Caco-2 (cell line): Measurements from ENCODE around the gene CD82. TPM values are rescaled to one million over a fixed set of nuclear protein-coding genes. Genes with fewer than 3 reads are reported as not detected.

Experiments
- BruUV-seq: library from RNA; stranded (reverse); fragments of 400-500 nt; replicated peaks from 2 replicates; lab custom pipeline; 2021; lab: Mats Ljungman, UMichigan
- CTCF ChIA-PET: fragments of 300-600 bp; sonication (Branson Sonifier 250); formaldehyde crosslinking; loops from one replicate; lab custom pipeline; 2022; ENCODE audit warnings: antibody characterized with exemption; lab: Charles Lee
- POLR2A ChIA-PET: fragments of 300-600 bp; sonication (Branson Sonifier 250); formaldehyde crosslinking; loops from one replicate; lab custom pipeline; 2022; ENCODE audit warnings: antibody characterized with exemption; lab: Charles Lee
- DNase-seq, 2 experiments: peaks; one replicate each; pipeline versions ENCODE4 v3.0.0 to v3.0.0-alpha.2; 2020 to 2022
- H3K27me3 ChIP-seq: replicated peaks from 2 replicates; pipeline ENCODE4 v1.6.0; 2011; ENCODE audit warnings: low read length; ENCODE audit not compliant: control insufficient read depth, insufficient read depth
- H3K36me3 ChIP-seq: 2 replicates; pipeline ENCODE4 v1.5.1; 2011; ENCODE audit warnings: low read length; ENCODE audit not compliant: control insufficient read depth, insufficient read depth
- H3K4me1 ChIP-seq: fragments of 250-450 bp; sonication (Bioruptor Pico); 2 replicates; pipeline ENCODE4 v1.5.1; 2020; ENCODE audit warnings: mild to moderate bottlenecking
- H3K4me3 ChIP-seq: 2 replicates; pipeline ENCODE4 v1.5.1; 2011; ENCODE audit warnings: low read depth, mild to moderate bottlenecking, control low read depth, low read length
- H3K9me3 ChIP-seq: fragments of 250-450 bp; sonication (Bioruptor Pico); 2 replicates; pipeline ENCODE4 v1.5.1; 2020; ENCODE audit warnings: mild to moderate bottlenecking, moderate library complexity
- H3K27ac Mint-ChIP-seq: one replicate; pipeline ENCODE4 v1.8.0; 2022; ENCODE audit warnings: mixed read lengths; ENCODE audit not compliant: unreplicated experiment
- H3K27me3 Mint-ChIP-seq: one replicate; pipeline ENCODE4 v1.8.0; 2022; ENCODE audit warnings: mixed read lengths; ENCODE audit not compliant: insufficient read depth, unreplicated experiment
- H3K36me3 Mint-ChIP-seq: one replicate; pipeline ENCODE4 v1.8.0; 2022; ENCODE audit warnings: mild to moderate bottlenecking, mixed read lengths; ENCODE audit not compliant: insufficient read depth, unreplicated experiment
- H3K4me1 Mint-ChIP-seq: one replicate; pipeline ENCODE4 v1.8.0; 2022; ENCODE audit warnings: low read depth, mixed read lengths; ENCODE audit not compliant: unreplicated experiment
- H3K4me3 Mint-ChIP-seq: one replicate; pipeline ENCODE4 v1.8.0; 2022; ENCODE audit warnings: mild to moderate bottlenecking, moderate library complexity, mixed read lengths; ENCODE audit not compliant: unreplicated experiment
- H3K9me3 Mint-ChIP-seq: one replicate; pipeline ENCODE4 v1.8.0; 2022; ENCODE audit warnings: mixed read lengths; ENCODE audit not compliant: unreplicated experiment
- intact Hi-C: fragments of 100-400 bp; cut with micrococcal nuclease; formaldehyde crosslinking; loops from one replicate; pipeline ENCODE4 v1.10.0; 2022; ENCODE audit not compliant: unreplicated experiment
- total RNA-seq: library from RNA; stranded (reverse); gene quantifications from 2 replicates; pipeline ENCODE4 v1.2.3, GENCODE V29; 2022
- TF ChIP-seq, protein P1 (sequence below), 2 experiments: fragments of 200-600 bp in 1 of 2; IDR thresholded peaks; 1 replicate in 1 of 2; 2 replicates in 1 of 2; pipeline versions ENCODE4 v1.5.1 to v1.8.0; 2011 to 2022; ENCODE audit warnings: antibody characterized with exemption in 1 of 2, control low read depth in 1 of 2, inconsistent platforms in 1 of 2, low read depth in 1 of 2, low read length in 1 of 2, mild to moderate bottlenecking in 1 of 2, moderate library complexity in 1 of 2; ENCODE audit not compliant: insufficient read depth in 1 of 2, severe bottlenecking in 1 of 2, unreplicated experiment in 1 of 2

The CD82 gene
- total RNA-seq, 1 experiment from 2014 or later: 4.3 TPM

DNA sequence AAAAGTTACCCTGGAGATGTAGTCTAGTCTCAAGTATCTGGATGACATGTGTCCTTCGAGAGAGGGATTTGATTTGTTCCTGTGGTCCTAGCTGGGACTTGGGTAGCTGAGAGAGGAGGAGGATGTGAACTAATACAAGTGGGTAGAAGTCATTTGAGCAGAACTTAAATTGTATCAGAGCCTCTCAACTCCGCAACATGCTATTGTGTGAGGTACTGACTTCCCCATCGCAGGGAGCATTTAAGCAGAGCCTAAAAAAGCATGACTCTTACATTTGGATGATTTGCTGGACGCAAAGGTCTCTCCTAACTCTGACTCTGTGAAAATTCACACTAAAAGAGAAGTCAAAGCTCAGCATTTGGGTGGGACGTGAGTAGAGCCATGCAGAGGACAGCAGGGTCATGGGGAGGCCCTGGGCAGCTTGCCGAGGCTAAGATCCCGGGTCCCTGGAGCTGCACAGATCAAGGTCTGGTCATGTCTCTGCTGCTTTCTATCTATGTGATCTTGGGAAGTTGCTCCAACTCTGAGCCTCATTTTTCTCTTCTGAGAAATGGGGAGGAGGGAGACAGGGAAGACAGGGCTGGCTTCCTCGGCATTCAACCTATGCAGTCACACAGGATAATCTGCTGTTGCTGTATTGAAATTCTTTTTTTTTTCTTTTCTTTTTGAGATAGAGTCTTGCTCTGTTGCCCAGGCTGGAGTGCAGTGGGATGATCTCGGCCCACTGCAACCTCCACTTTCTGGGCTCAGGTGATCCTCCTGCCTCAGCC, 44.9 kb downstream of the CD82 start:
- peaks cover 4% of the 10 kb centered on the region for H3K27me3 Mint-ChIP-seq
- H3K27me3 ChIP-seq: no peaks in the 10 kb centered on the region

DNA sequence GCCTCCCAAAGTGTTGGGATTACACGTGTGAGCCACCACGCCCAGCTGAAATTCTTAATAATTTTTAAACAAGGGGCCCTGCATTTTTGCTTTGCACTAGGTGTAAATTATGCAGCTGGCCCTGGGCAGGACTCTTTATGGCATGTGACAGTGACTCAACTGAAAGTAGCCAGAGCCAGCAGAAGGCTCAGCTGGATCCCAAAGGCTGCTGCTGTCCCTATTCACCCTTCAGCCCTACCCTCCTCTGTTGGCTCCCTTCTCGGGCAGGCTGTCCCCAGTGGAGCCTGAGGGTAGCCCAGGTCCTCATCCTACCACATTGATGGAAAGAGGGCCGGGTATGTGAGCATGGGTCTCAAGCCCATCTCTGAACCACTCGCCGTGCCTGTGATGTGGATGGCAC, 45.6 kb downstream of the CD82 start:
- no peaks in the 10 kb centered on the region for H3K27me3 ChIP-seq
- peaks cover 9% of the 10 kb centered on the region for H3K4me1 Mint-ChIP-seq
- ChIA-PET POLR2A (no interaction called here), CTCF (interaction anchor here (1.1 to 2.4 kb wide), 3 partner anchors 11 to 56 kb away, joined by 3 to 7 read pairs (median 4); no protein-coding TSS in a partner anchor)
- no peaks in the 10 kb centered on the region for H3K4me1 ChIP-seq
- TF ChIP-seq, protein P1, sequence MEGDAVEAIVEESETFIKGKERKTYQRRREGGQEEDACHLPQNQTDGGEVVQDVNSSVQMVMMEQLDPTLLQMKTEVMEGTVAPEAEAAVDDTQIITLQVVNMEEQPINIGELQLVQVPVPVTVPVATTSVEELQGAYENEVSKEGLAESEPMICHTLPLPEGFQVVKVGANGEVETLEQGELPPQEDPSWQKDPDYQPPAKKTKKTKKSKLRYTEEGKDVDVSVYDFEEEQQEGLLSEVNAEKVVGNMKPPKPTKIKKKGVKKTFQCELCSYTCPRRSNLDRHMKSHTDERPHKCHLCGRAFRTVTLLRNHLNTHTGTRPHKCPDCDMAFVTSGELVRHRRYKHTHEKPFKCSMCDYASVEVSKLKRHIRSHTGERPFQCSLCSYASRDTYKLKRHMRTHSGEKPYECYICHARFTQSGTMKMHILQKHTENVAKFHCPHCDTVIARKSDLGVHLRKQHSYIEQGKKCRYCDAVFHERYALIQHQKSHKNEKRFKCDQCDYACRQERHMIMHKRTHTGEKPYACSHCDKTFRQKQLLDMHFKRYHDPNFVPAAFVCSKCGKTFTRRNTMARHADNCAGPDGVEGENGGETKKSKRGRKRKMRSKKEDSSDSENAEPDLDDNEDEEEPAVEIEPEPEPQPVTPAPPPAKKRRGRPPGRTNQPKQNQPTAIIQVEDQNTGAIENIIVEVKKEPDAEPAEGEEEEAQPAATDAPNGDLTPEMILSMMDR (IDR thresholded peaks at IDR 0.05; ENCODE audit: insufficient read depth in 1 of 2, low read depth in 1 of 2, low read length in 1 of 2, severe bottlenecking in 1 of 2, unreplicated experiment in 1 of 2): no peak
- H3K4me3 Mint-ChIP-seq: no peak overlapping the region
- no peaks in the 10 kb centered on the region for H3K36me3 ChIP-seq
- H3K27me3 Mint-ChIP-seq: peaks cover 4% of the 10 kb centered on the region
- no peaks in the 10 kb centered on the region for H3K9me3 Mint-ChIP-seq
- H3K27ac Mint-ChIP-seq: no peak overlapping the region
- no peaks in the 10 kb centered on the region for H3K36me3 Mint-ChIP-seq
- no peak overlapping the region for H3K4me3 ChIP-seq
- intact Hi-C loops: no loop called here
- no peaks in the 10 kb centered on the region for H3K9me3 ChIP-seq
- no peak for DNase-seq
- BruUV-seq: no TSS peak

More for the DNA sequence above, 44.9 kb downstream of the CD82 start:
- H3K9me3 ChIP-seq: no peaks in the 10 kb centered on the region
- ChIA-PET POLR2A (no interaction called here), CTCF (interaction anchor here (1.3 kb wide), 1 partner anchor 53 kb away, joined by 4 read pairs; no protein-coding TSS in a partner anchor)
- Mint-ChIP-seq H3K4me1 (peaks cover 9% of the 10 kb centered on the region), H3K4me3 (no peak overlapping the region), H3K9me3 (no peaks in the 10 kb centered on the region), H3K27ac (no peak overlapping the region), H3K36me3 (no peaks in the 10 kb centered on the region)
- BruUV-seq: no TSS peak
- DNase-seq: no peak
- intact Hi-C loops: no loop called here
- H3K4me1 ChIP-seq: no peaks in the 10 kb centered on the region
- H3K4me3 ChIP-seq: no peak overlapping the region
- TF ChIP-seq, protein P1 (IDR thresholded peaks at IDR 0.05; ENCODE audit: insufficient read depth in 1 of 2, low read depth in 1 of 2, low read length in 1 of 2, severe bottlenecking in 1 of 2, unreplicated experiment in 1 of 2): no peak
- H3K36me3 ChIP-seq: no peaks in the 10 kb centered on the region

DNA sequence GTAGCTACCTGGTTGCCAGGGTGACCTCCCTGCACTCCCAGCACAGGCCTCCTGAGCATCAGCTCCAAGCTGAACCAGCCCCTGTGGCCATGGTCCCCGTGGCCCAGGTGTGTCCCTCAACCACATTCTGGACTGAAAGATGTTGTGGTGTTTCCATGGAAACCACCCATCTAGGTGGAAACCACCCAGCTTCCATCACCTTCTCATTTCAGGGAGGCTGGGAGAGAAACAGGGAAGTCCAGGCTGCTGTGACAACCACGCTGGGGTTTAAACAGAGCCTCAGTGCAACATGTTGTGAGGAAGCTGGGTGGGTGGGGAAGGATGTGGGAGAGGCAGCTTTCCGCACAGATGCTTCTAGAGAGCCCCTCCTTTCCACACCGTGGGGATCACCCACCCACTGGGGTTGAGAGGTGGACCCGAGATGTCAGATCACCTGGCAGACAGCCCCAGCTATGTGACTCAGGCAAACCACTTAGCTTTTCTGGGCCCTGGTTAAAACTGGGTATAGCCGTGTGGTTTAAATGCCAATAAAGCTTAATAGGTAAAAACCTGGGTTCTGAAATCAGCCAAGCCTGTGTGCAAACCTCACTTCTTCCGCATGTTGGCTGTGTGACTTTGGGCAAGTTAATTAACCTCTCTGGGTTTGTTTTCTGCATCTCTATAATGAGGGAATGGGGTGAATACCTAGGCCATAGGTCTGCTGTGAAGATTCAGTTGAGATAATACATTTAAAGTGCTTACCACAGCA, 46.4 kb downstream of the CD82 start:
- H3K9me3 ChIP-seq: no peaks in the 10 kb centered on the region
- Mint-ChIP-seq H3K4me3 (no peak overlapping the region), H3K27me3 (peaks cover 4% of the 10 kb centered on the region), H3K36me3 (no peaks in the 10 kb centered on the region), H3K27ac (no peak overlapping the region), H3K4me1 (peaks cover 9% of the 10 kb centered on the region), H3K9me3 (no peaks in the 10 kb centered on the region)
- H3K4me1 ChIP-seq: no peaks in the 10 kb centered on the region
- no peaks in the 10 kb centered on the region for H3K27me3 ChIP-seq
- H3K36me3 ChIP-seq: no peaks in the 10 kb centered on the region
- intact Hi-C loops: no loop called here
- DNase-seq: no peak
- CTCF ChIA-PET: interaction anchor here (0.9 to 2.4 kb wide), 4 partner anchors 10 to 57 kb away, joined by 3 to 7 read pairs (median 4); no protein-coding TSS in a partner anchor
- no TSS peak for BruUV-seq
- TF ChIP-seq, protein P1 (IDR thresholded peaks at IDR 0.05; ENCODE audit: insufficient read depth in 1 of 2, low read depth in 1 of 2, low read length in 1 of 2, severe bottlenecking in 1 of 2, unreplicated experiment in 1 of 2): no peak
- POLR2A ChIA-PET: no interaction called here
- H3K4me3 ChIP-seq: no peak overlapping the region
